Amniotic stem cell (primary cell): Measurements from ENCODE around the gene SOWAHD.
"Not testable (repeated sequence)": the region's sequence is repeated elsewhere in the genome, so short reads cannot be mapped to it uniquely, and the experiment has no call there.

ENCODE experiments used
- DNase-seq: peaks from one replicate; lab custom pipeline; 2025; lab: John Stamatoyannopoulos, UW

Gene SOWAHD

GRCh38 chrX:119758731-119759247, 401 bp downstream of the SOWAHD start:
- no peak for DNase-seq

GRCh38 chrX:119759248-119759766, 919 bp downstream of the SOWAHD start:
- DNase-seq: no peak

- DNase-seq: no peak
These were observed 1.9 kb downstream of the SOWAHD start for GRCh38 chrX:119760026-119760877.

- no peak for DNase-seq
These were observed 4.3 kb downstream of the SOWAHD start for GRCh38 chrX:119762718-119763117.

- peak; percentile 6 for DNase-seq
These were observed 4.8 kb downstream of the SOWAHD start for GRCh38 chrX:119763181-119763580.

- no peak for DNase-seq
These were observed 5.5 kb downstream of the SOWAHD start for GRCh38 chrX:119763836-119764387.

- not testable (repeated sequence) for DNase-seq
These were observed 10.0 kb downstream of the SOWAHD start for GRCh38 chrX:119768436-119768835.

- DNase-seq: not testable (repeated sequence)
These were observed 11.0 kb downstream of the SOWAHD start for GRCh38 chrX:119769388-119769787.

GRCh38 chrX:119775517-119776238, 17.3 kb downstream of the SOWAHD start:
- no peak for DNase-seq

GRCh38 chrX:119778829-119779228, 20.4 kb downstream of the SOWAHD start:
- DNase-seq: no peak

- DNase-seq: no peak
These were observed 24.6 kb downstream of the SOWAHD start for GRCh38 chrX:119783026-119783425.

GRCh38 chrX:119784747-119785446, 26.5 kb downstream of the SOWAHD start:
- DNase-seq: no peak

- no peak for DNase-seq
These were observed 32.6 kb downstream of the SOWAHD start for GRCh38 chrX:119790977-119791436.

- peak; percentile 63 for DNase-seq
These were observed 33.2 kb downstream of the SOWAHD start, which contains the start of gene RPL39 for GRCh38 chrX:119791437-119792231. Gene RPL39, minus strand, starts transcription at chrX:119791630. Its CDS starts 54 bp downstream, at chrX:119791576.

GRCh38 chrX:119801253-119802221, 43.1 kb downstream of the SOWAHD start:
- DNase-seq: no peak

- no peak for DNase-seq
These were observed 44.2 kb downstream of the SOWAHD start for GRCh38 chrX:119802546-119802945.

- DNase-seq: not testable (repeated sequence)
These were observed 50.1 kb downstream of the SOWAHD start for GRCh38 chrX:119808461-119808860.

- DNase-seq: no peak
These were observed 50.8 kb downstream of the SOWAHD start for GRCh38 chrX:119809185-119809666.
